SU-DHL-6 (cell line): ENCODE results near the gene GABRB3.

Experiments used
- EZH2phosphoT487 ChIP-seq: fragments of 200-600 bp; sonication (generic), shearing (Covaris generic); conservative IDR thresholded peaks from 2 replicates; pipeline ENCODE4 v1.6.1; 2018; ENCODE audit warnings: mild to moderate bottlenecking, antibody characterized with exemption, low read length, moderate library complexity, mixed read lengths
- TF ChIP-seq, protein P1 (sequence below): fragments of 200-600 bp; sonication (generic); IDR thresholded peaks from one replicate; pipeline ENCODE4 v1.5.1; 2017; ENCODE audit warnings: antibody characterized with exemption, mild to moderate bottlenecking, low read length, moderate library complexity; ENCODE audit not compliant: insufficient read depth, poor library complexity, severe bottlenecking

DNA sequence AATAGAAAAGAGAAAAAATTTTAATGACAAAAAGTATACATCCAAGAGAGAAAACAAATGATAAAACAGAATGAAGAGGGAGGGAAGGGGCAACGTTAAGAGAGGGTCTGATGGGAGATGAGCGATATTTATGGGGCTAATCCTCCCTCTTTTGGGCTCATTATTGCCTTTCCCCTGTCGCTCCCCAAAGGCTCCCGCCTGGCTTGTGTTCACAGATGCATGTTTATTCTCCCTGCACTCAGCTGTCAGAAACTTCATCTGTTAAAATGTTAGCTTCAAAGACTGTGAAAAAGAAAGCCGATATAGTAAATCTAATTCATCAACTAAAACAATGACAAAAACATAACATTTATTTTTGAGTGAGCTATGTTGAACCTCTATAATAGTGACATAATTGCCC lies 74.3 kb downstream of the GABRB3 start:
- TF ChIP-seq, protein P1, sequence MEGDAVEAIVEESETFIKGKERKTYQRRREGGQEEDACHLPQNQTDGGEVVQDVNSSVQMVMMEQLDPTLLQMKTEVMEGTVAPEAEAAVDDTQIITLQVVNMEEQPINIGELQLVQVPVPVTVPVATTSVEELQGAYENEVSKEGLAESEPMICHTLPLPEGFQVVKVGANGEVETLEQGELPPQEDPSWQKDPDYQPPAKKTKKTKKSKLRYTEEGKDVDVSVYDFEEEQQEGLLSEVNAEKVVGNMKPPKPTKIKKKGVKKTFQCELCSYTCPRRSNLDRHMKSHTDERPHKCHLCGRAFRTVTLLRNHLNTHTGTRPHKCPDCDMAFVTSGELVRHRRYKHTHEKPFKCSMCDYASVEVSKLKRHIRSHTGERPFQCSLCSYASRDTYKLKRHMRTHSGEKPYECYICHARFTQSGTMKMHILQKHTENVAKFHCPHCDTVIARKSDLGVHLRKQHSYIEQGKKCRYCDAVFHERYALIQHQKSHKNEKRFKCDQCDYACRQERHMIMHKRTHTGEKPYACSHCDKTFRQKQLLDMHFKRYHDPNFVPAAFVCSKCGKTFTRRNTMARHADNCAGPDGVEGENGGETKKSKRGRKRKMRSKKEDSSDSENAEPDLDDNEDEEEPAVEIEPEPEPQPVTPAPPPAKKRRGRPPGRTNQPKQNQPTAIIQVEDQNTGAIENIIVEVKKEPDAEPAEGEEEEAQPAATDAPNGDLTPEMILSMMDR, result no peak
- no peak for TF ChIP-seq EZH2phosphoT487
